Natural killer cell (primary cell): ENCODE data around the gene C14orf132. TPM values are rescaled to one million over a fixed set of nuclear protein-coding genes. Genes with fewer than 3 reads are reported as not detected.

Experiments
- ATAC-seq, 3 donors: fragments of 150-1000 bp in 2 of 3; fragments of 200-7000 bp in 1 of 3; cut with Tn5 transposase; 1 replicate in 1 of 3; 2 replicates in 2 of 3; pipeline ENCODE4 v1.10.0; 2021; ENCODE audit warnings: mild to moderate bottlenecking in 2 of 3, moderate library complexity in 2 of 3
- DNase-seq, 2 donors: peaks; one replicate each; pipeline versions ENCODE4 v3.0.0 to v3.0.0-alpha.2; 2013 to 2021; ENCODE audit warnings: mixed read lengths in 1 of 2
- H3K27ac ChIP-seq: one replicate; pipeline ENCODE4 v1.5.1; 2013; ENCODE audit warnings: mild to moderate bottlenecking, low read length
- H3K27me3 ChIP-seq: one replicate; pipeline ENCODE4 v1.6.1; 2013; ENCODE audit warnings: low read length; ENCODE audit not compliant: control insufficient read depth, insufficient read depth
- H3K36me3 ChIP-seq: one replicate; pipeline ENCODE4 v1.6.1; 2013; ENCODE audit warnings: low read length; ENCODE audit not compliant: control insufficient read depth, insufficient read depth
- H3K4me1 ChIP-seq: one replicate; pipeline ENCODE4 v1.6.1; 2013; ENCODE audit warnings: low read length; ENCODE audit not compliant: control insufficient read depth, insufficient read depth
- H3K4me3 ChIP-seq: one replicate; pipeline ENCODE4 v1.5.1; 2013; ENCODE audit warnings: low read length
- H3K9me3 ChIP-seq: one replicate; pipeline ENCODE4 v1.6.1; 2013; ENCODE audit warnings: low read length; ENCODE audit not compliant: control insufficient read depth, insufficient read depth
- H3K27ac Mint-ChIP-seq, 2 donors: one replicate each; pipeline ENCODE4 v1.8.0; 2022; ENCODE audit warnings: mild to moderate bottlenecking in 2 of 2, mixed read lengths in 2 of 2, moderate library complexity in 1 of 2
- H3K27me3 Mint-ChIP-seq, 2 donors: one replicate each; pipeline ENCODE4 v1.8.0; 2022; ENCODE audit warnings: low read depth in 2 of 2, mixed read lengths in 2 of 2
- H3K36me3 Mint-ChIP-seq: one replicate; pipeline ENCODE4 v1.8.0; 2022; ENCODE audit warnings: mixed read lengths
- H3K4me1 Mint-ChIP-seq, 2 donors: one replicate each; pipeline ENCODE4 v1.8.0; 2022; ENCODE audit warnings: mixed read lengths in 2 of 2
- H3K4me3 Mint-ChIP-seq: one replicate; pipeline ENCODE4 v1.8.0; 2022; ENCODE audit warnings: mild to moderate bottlenecking, moderate library complexity, mixed read lengths
- H3K9me3 Mint-ChIP-seq, 2 donors: one replicate each; pipeline ENCODE4 v1.8.0; 2022; ENCODE audit warnings: mixed read lengths in 2 of 2
- CTCF ChIP-seq: fragments of 200-600 bp; IDR thresholded peaks from one replicate; pipeline ENCODE4 v1.8.0; 2022; ENCODE audit warnings: antibody characterized with exemption
- WGBS: methylation state at CpG from one replicate; pipeline ENCODE4 v1.1.7; 2013; ENCODE audit warnings: missing lambda C conversion rate; ENCODE audit not compliant: insufficient coverage; 5-methylcytosine and 5-hydroxymethylcytosine counted together
- intact Hi-C: fragments of 100-400 bp; cut with micrococcal nuclease; formaldehyde crosslinking; loops from one replicate; pipeline ENCODE4 v1.14.2; 2022
- total RNA-seq, 4 donors: library from RNA; stranded (reverse); fragments of 120-200 nt in 1 of 4; gene quantifications; one replicate each; pipeline versions ENCODE4 v1.2.3 to v1.2.4, GENCODE V29; 2013 to 2022

Gene C14orf132
- total RNA-seq, 3 donors from 2014 or later (not counting 1 experiment from before 2014, with no cell fraction given), result 0.07 to 0.23 TPM; not detected in 1

GRCh38 chr14:96091941-96092411 is 52.8 kb downstream of the C14orf132 start:
- H3K27me3 Mint-ChIP-seq, result peaks cover 0 to 4% of the 10 kb centered on the region in 2 donors
- H3K4me1 ChIP-seq, result no peaks in the 10 kb centered on the region
- ATAC-seq, result no peak
- DNase-seq, result no peak
- 90% methylated on average over 13 of the region's 13 CpGs for WGBS
- no peak overlapping the region for H3K27ac ChIP-seq
- H3K4me1 Mint-ChIP-seq, result no peaks in the 10 kb centered on the region
- H3K36me3 ChIP-seq, result no peaks in the 10 kb centered on the region
- H3K9me3 Mint-ChIP-seq, result no peaks in the 10 kb centered on the region
- H3K4me3 Mint-ChIP-seq, result no peak overlapping the region
- intact Hi-C loops, result no loop called here
- H3K27ac Mint-ChIP-seq, result no peak overlapping the region
- no peaks in the 10 kb centered on the region for H3K36me3 Mint-ChIP-seq
- no peaks in the 10 kb centered on the region for H3K9me3 ChIP-seq
- no peak for TF ChIP-seq CTCF
- H3K4me3 ChIP-seq, result no peak overlapping the region
- no peaks in the 10 kb centered on the region for H3K27me3 ChIP-seq

GRCh38 chr14:96092936-96093335 is 53.8 kb downstream of the C14orf132 start:
- TF ChIP-seq CTCF, result no peak
- Histone ChIP-seq H3K27me3 (no peaks in the 10 kb centered on the region), H3K9me3 (no peaks in the 10 kb centered on the region), H3K4me1 (no peaks in the 10 kb centered on the region), H3K4me3 (no peak overlapping the region), H3K27ac (no peak overlapping the region), H3K36me3 (no peaks in the 10 kb centered on the region)
- no peaks in the 10 kb centered on the region for H3K36me3 Mint-ChIP-seq
- DNase-seq (no peak), ATAC-seq (no peak)
- H3K9me3 Mint-ChIP-seq, result no peaks in the 10 kb centered on the region
- H3K27ac Mint-ChIP-seq, result no peak overlapping the region
- H3K4me3 Mint-ChIP-seq, result no peak overlapping the region
- WGBS, result 76% methylated on average over 3 of the region's 3 CpGs
- intact Hi-C loops, result no loop called here
- no peaks in the 10 kb centered on the region for H3K4me1 Mint-ChIP-seq
- H3K27me3 Mint-ChIP-seq, result peaks cover 0 to 4% of the 10 kb centered on the region in 2 donors

- no peak overlapping the region for H3K4me3 Mint-ChIP-seq
- DNase-seq (no peak), ATAC-seq (no peak)
- no peaks in the 10 kb centered on the region for H3K36me3 Mint-ChIP-seq
- intact Hi-C loops, result no loop called here
- H3K4me1 Mint-ChIP-seq, result no peaks in the 10 kb centered on the region
- peaks cover 0 to 4% of the 10 kb centered on the region in 2 donors for H3K27me3 Mint-ChIP-seq
- Histone ChIP-seq H3K27me3 (no peaks in the 10 kb centered on the region), H3K4me1 (no peaks in the 10 kb centered on the region), H3K27ac (no peak overlapping the region), H3K9me3 (no peaks in the 10 kb centered on the region), H3K4me3 (no peak overlapping the region), H3K36me3 (no peaks in the 10 kb centered on the region)
- H3K9me3 Mint-ChIP-seq, result no peaks in the 10 kb centered on the region
- TF ChIP-seq CTCF, result no peak
- no peak overlapping the region for H3K27ac Mint-ChIP-seq
- 84% methylated on average over 4 of the region's 4 CpGs for WGBS
Measured at GRCh38 chr14:96094211-96094610, 55.0 kb downstream of the C14orf132 start.

GRCh38 chr14:96094656-96095055 is 55.5 kb downstream of the C14orf132 start:
- WGBS, result 87% methylated on average over 5 of the region's 5 CpGs
- no peaks in the 10 kb centered on the region for H3K36me3 ChIP-seq
- Mint-ChIP-seq H3K27me3 (peaks cover 0 to 4% of the 10 kb centered on the region in 2 donors), H3K4me3 (no peak overlapping the region), H3K36me3 (no peaks in the 10 kb centered on the region), H3K27ac (no peak overlapping the region), H3K9me3 (no peaks in the 10 kb centered on the region), H3K4me1 (no peaks in the 10 kb centered on the region)
- H3K4me1 ChIP-seq, result no peaks in the 10 kb centered on the region
- DNase-seq, result no peak
- H3K9me3 ChIP-seq, result no peaks in the 10 kb centered on the region
- intact Hi-C loops, result no loop called here
- no peaks in the 10 kb centered on the region for H3K27me3 ChIP-seq
- H3K4me3 ChIP-seq, result no peak overlapping the region
- ATAC-seq, result no peak
- TF ChIP-seq CTCF, result no peak
- H3K27ac ChIP-seq, result no peak overlapping the region
